Fibroblast of pulmonary artery (primary cell): ENCODE measurements around the gene DNAH10.

Source experiments
- DNase-seq: peaks from one replicate; pipeline ENCODE4 v3.0.0-alpha.2; 2010; ENCODE audit warnings: low read depth
- H3K4me3 ChIP-seq: replicated peaks from 2 replicates; pipeline ENCODE4 v1.5.1; 2011; ENCODE audit warnings: low read depth, mild to moderate bottlenecking, control low read depth, low read length, moderate library complexity
- TF ChIP-seq, protein P1 (sequence below): IDR thresholded peaks from 2 replicates; pipeline ENCODE4 v1.5.1; 2011; ENCODE audit warnings: mild to moderate bottlenecking, control low read depth, low read length, inconsistent platforms; ENCODE audit errors: missing control alignments

The DNAH10 gene

GRCh38 chr12:123916729-123917128 lies 154.6 kb downstream of the DNAH10 start:
- DNase-seq: no peak
- no peak overlapping the region for H3K4me3 ChIP-seq
- TF ChIP-seq, protein P1, sequence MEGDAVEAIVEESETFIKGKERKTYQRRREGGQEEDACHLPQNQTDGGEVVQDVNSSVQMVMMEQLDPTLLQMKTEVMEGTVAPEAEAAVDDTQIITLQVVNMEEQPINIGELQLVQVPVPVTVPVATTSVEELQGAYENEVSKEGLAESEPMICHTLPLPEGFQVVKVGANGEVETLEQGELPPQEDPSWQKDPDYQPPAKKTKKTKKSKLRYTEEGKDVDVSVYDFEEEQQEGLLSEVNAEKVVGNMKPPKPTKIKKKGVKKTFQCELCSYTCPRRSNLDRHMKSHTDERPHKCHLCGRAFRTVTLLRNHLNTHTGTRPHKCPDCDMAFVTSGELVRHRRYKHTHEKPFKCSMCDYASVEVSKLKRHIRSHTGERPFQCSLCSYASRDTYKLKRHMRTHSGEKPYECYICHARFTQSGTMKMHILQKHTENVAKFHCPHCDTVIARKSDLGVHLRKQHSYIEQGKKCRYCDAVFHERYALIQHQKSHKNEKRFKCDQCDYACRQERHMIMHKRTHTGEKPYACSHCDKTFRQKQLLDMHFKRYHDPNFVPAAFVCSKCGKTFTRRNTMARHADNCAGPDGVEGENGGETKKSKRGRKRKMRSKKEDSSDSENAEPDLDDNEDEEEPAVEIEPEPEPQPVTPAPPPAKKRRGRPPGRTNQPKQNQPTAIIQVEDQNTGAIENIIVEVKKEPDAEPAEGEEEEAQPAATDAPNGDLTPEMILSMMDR: no peak

GRCh38 chr12:123917337-123917850 lies 155.3 kb downstream of the DNAH10 start:
- TF ChIP-seq, protein P1: no peak
- no peak for DNase-seq
- H3K4me3 ChIP-seq: no peak overlapping the region

DNA sequence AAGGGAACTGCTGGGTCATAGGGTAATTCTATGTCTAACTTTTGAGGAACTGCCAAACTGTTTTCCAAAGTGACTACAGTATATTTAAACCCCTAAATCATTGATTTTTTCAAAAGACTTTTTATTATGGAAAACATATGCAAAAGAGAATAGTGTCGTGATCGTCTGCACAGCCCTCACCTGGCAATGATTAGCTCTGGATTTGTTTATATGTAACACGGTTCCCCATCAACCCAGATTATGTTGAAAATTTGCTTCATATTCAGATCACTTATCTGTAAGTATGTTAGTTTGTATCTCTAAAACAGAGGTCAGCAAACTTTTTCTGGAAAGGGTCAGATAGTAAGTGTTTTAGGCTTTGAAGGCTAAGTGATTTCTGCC lies 157.9 kb downstream of the DNAH10 start:
- TF ChIP-seq, protein P1: no peak
- no peak for DNase-seq
- no peak overlapping the region for H3K4me3 ChIP-seq

DNA sequence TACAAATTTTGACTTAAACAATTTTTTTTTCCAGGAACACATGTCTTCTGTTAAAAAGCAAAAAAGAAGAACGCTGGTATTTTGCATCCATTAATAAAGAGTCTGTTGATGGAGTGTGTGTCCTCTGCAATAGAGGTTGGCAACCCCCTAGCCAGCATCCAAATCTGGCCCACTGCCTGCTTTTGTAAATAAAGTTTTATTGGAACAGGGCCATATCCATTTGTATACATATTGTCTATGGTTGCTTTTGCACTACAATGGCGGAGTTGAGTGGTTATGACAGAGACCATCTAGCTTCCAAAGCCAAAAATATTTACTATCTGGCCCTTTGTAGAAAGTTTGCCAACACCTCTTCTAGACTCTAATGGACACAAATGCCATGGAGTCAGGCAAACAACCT lies 160.9 kb downstream of the DNAH10 start:
- no peak for DNase-seq
- TF ChIP-seq, protein P1: no peak
- no peak overlapping the region for H3K4me3 ChIP-seq

- DNase-seq: no peak
- TF ChIP-seq, protein P1: no peak
- H3K4me3 ChIP-seq: no peak overlapping the region
Observed at GRCh38 chr12:123923927-123924326, 161.8 kb downstream of the DNAH10 start.

GRCh38 chr12:123924539-123924938 lies 162.4 kb downstream of the DNAH10 start:
- TF ChIP-seq, protein P1: no peak
- H3K4me3 ChIP-seq: no peak overlapping the region
- no peak for DNase-seq

- no peak for DNase-seq
- TF ChIP-seq, protein P1: no peak
Observed at GRCh38 chr12:123928274-123928865, 166.3 kb downstream of the DNAH10 start.

More at GRCh38 chr12:123928274-123928865, 166.3 kb downstream of the DNAH10 start:
- H3K4me3 ChIP-seq: no peak overlapping the region
